B cell (primary cell): ENCODE measurements around the gene PPWD1. TPM values are rescaled to one million over a fixed set of nuclear protein-coding genes. Genes with fewer than 3 reads are reported as not detected.
"Not testable (repeated sequence)": the region's sequence is repeated elsewhere in the genome, so short reads cannot be mapped to it uniquely, and the experiment has no call there.

Source experiments
- ATAC-seq: fragments of 200-7000 bp; cut with Tn5 transposase; one replicate; pipeline ENCODE4 v1.10.0; 2021; ENCODE audit warnings: low read depth, mild to moderate bottlenecking, moderate number of reproducible peaks, moderate library complexity
- CTCF ChIA-PET: fragments of 350-600 bp; sonication (Branson Sonifier 250); formaldehyde crosslinking; loops from one replicate; lab custom pipeline; 2021; ENCODE audit warnings: antibody characterized with exemption, inconsistent platforms; lab: Charles Lee
- POLR2A ChIA-PET: fragments of 350-600 bp; sonication (Branson Sonifier 250); formaldehyde crosslinking; loops from one replicate; lab custom pipeline; 2021; ENCODE audit warnings: antibody characterized with exemption; lab: Charles Lee
- DNase-seq: peaks from one replicate; pipeline ENCODE4 v3.0.0; 2013
- H2AFZ ChIP-seq: 2 replicates; pipeline ENCODE4 v1.6.1; 2012; ENCODE audit warnings: mild to moderate bottlenecking, low read depth, low read length; ENCODE audit not compliant: insufficient read depth, poor library complexity, severe bottlenecking
- H3K27ac ChIP-seq, 2 donors: 1 replicate in 1 of 2; 2 replicates in 1 of 2; pipeline ENCODE4 v1.5.1; 2012 to 2013; ENCODE audit warnings: low read length in 2 of 2, mild to moderate bottlenecking in 2 of 2, moderate library complexity in 1 of 2
- H3K27me3 ChIP-seq, 4 experiments: fragments of 200-600 bp in 1 of 4; sonication (generic) in 1 of 4; replicated peaks in 1 of 4; 1 replicate in 2 of 4; 2 replicates in 2 of 4; pipeline versions ENCODE4 v1.6.1 to v1.7.0; 2013 to 2016; ENCODE audit warnings: low read length in 3 of 4, mild to moderate bottlenecking in 2 of 4, mixed read lengths in 1 of 4, moderate library complexity in 1 of 4; ENCODE audit not compliant: insufficient read depth in 4 of 4, control insufficient read depth in 3 of 4; ENCODE audit errors: control extremely low read depth in 1 of 4
- H3K36me3 ChIP-seq, 2 experiments: replicated peaks in 1 of 2; 1 replicate in 1 of 2; 2 replicates in 1 of 2; pipeline versions ENCODE4 v1.6.1 to v1.7.1; 2013; ENCODE audit warnings: low read length in 1 of 2; ENCODE audit not compliant: insufficient read depth in 2 of 2, control insufficient read depth in 1 of 2; ENCODE audit errors: control extremely low read depth in 1 of 2, extremely low read depth in 1 of 2
- H3K4me1 ChIP-seq, 2 donors: fragments of 200-600 bp in 1 of 2; sonication (generic) in 1 of 2; 1 replicate in 1 of 2; 2 replicates in 1 of 2; pipeline versions ENCODE4 v1.5.1 to v1.6.1; 2013 to 2017; ENCODE audit warnings: low read length in 2 of 2; ENCODE audit not compliant: control insufficient read depth in 2 of 2, insufficient read depth in 2 of 2
- H3K4me2 ChIP-seq: replicated peaks from 2 replicates; pipeline ENCODE3; 2012; ENCODE audit warnings: mild to moderate bottlenecking, low read depth, low read length; ENCODE audit not compliant: poor library complexity, severe bottlenecking
- H3K4me3 ChIP-seq, 5 experiments: fragments of 200-600 bp in 1 of 5; sonication (generic) in 1 of 5; 1 replicate in 3 of 5; 2 replicates in 2 of 5; pipeline versions ENCODE4 v1.5.1 to v1.7.0; 2011 to 2016; ENCODE audit warnings: low read length in 4 of 5, mild to moderate bottlenecking in 4 of 5, low read depth in 2 of 5, control low read depth in 1 of 5, moderate library complexity in 1 of 5; ENCODE audit not compliant: insufficient read depth in 1 of 5; ENCODE audit errors: control extremely low read depth in 1 of 5, extremely low read depth in 1 of 5
- H3K79me2 ChIP-seq: fragments of 200-600 bp; sonication (generic); one replicate; pipeline ENCODE4 v1.6.0; 2016; ENCODE audit warnings: low read length; ENCODE audit not compliant: control insufficient read depth, insufficient read depth
- H3K9ac ChIP-seq: fragments of 200-600 bp; sonication (generic); 2 replicates; pipeline ENCODE4 v1.6.1; 2017; ENCODE audit warnings: mild to moderate bottlenecking, low read length, moderate library complexity
- H3K9me3 ChIP-seq, 3 donors: one replicate each; pipeline versions ENCODE4 v1.6.1 to v1.7.1; 2013; ENCODE audit warnings: low read length in 2 of 3; ENCODE audit not compliant: control insufficient read depth in 2 of 3, insufficient read depth in 1 of 3; ENCODE audit errors: control extremely low read depth in 1 of 3
- H4K20me1 ChIP-seq: 2 replicates; pipeline ENCODE4 v1.6.0; 2012; ENCODE audit warnings: mild to moderate bottlenecking, low read length; ENCODE audit not compliant: insufficient read depth, control insufficient read depth, poor library complexity, severe bottlenecking
- H3K27ac Mint-ChIP-seq: one replicate; pipeline ENCODE4 v1.8.0; 2021; ENCODE audit warnings: mixed read lengths
- H3K27me3 Mint-ChIP-seq: one replicate; pipeline ENCODE4 v1.8.0; 2021; ENCODE audit warnings: mixed read lengths
- H3K4me1 Mint-ChIP-seq: one replicate; pipeline ENCODE4 v1.8.0; 2021; ENCODE audit warnings: mixed read lengths
- H3K4me3 Mint-ChIP-seq: one replicate; pipeline ENCODE4 v1.8.0; 2021; ENCODE audit warnings: mixed read lengths
- H3K9me3 Mint-ChIP-seq: one replicate; pipeline ENCODE4 v1.8.0; 2022; ENCODE audit warnings: mixed read lengths; ENCODE audit not compliant: insufficient read depth
- CTCF ChIP-seq: fragments of 200-600 bp; IDR thresholded peaks from one replicate; pipeline ENCODE4 v1.8.0; 2022; ENCODE audit warnings: antibody characterized with exemption, mild to moderate bottlenecking
- EZH2 ChIP-seq: IDR thresholded peaks from 2 replicates; pipeline ENCODE4 v1.6.1; 2012; ENCODE audit warnings: borderline replicate concordance, low read depth, mild to moderate bottlenecking, moderate library complexity, low read length; ENCODE audit not compliant: insufficient read depth, poor library complexity, severe bottlenecking
- WGBS: methylation state at CpG from one replicate; pipeline ENCODE4 v1.1.5; 2013; ENCODE audit warnings: missing lambda C conversion rate; ENCODE audit not compliant: insufficient coverage; 5-methylcytosine and 5-hydroxymethylcytosine counted together
- intact Hi-C: fragments of 100-400 bp; cut with micrococcal nuclease; formaldehyde crosslinking; loops from one replicate; pipeline ENCODE4 v1.10.0; 2022
- polyA plus RNA-seq: library from polyadenylated mRNA; depleted of rRNA; stranded (reverse); fragments of >200 nt; gene quantifications from 2 replicates; pipeline ENCODE4 v1.2.3, GENCODE V29; 2012
- total RNA-seq, 2 donors: library from RNA; stranded (reverse); fragments of 120-200 nt in 1 of 2; gene quantifications; 1 replicate in 1 of 2; 2 replicates in 1 of 2; pipeline versions ENCODE4 v1.2.3 to v1.2.4, GENCODE V29; 2013 to 2022

PPWD1 gene
- total and polyA plus RNA-seq, 2 donors (not counting 1 experiment from before 2014, with no cell fraction given) = 17.7 to 91.0 TPM

DNA sequence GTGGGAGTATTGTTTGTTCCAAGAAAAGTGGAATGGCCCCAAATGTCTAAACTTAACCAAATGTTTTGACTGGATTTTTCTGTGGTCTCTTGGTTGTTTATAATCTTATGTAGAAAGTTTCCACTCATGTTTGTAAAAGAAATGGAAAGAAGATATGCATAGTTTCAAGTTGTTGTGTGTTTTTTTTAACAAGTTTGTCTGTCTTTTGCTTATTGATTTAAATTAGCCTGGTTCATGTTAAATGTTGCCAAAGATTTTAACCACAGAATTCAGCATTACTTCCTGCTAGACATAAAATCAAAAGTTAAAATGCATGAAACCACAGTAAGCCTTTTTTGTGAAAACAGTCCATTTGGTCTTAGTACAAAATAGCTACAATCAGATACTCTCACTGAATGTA lies 14.0 kb downstream of the PPWD1 start:
- no peak overlapping the region for H3K27ac Mint-ChIP-seq
- no peak for ATAC-seq
- peaks cover 16% of the 10 kb centered on the region for H3K79me2 ChIP-seq
- no peak overlapping the region for H3K4me3 ChIP-seq
- no peak overlapping the region for H3K9ac ChIP-seq
- no peak overlapping the region for H3K4me2 ChIP-seq
- no peaks in the 10 kb centered on the region for H3K27me3 ChIP-seq
- H2AFZ ChIP-seq = no peak overlapping the region
- no peak overlapping the region for H3K4me3 Mint-ChIP-seq
- no peaks in the 10 kb centered on the region for H3K4me1 ChIP-seq
- H3K36me3 ChIP-seq = peaks cover 17 to 46% of the 10 kb centered on the region in 2 experiments
- no peak overlapping the region for H3K27ac ChIP-seq
- intact Hi-C loops = no loop called here
- peaks cover 2% of the 10 kb centered on the region for H3K4me1 Mint-ChIP-seq
- peaks cover 5% of the 10 kb centered on the region for H4K20me1 ChIP-seq
- no peaks in the 10 kb centered on the region for H3K9me3 ChIP-seq
- H3K27me3 Mint-ChIP-seq = no peaks in the 10 kb centered on the region
- no peaks in the 10 kb centered on the region for H3K9me3 Mint-ChIP-seq
- CTCF ChIA-PET = no interaction called here
- POLR2A ChIA-PET = no interaction called here
- no peak for TF ChIP-seq EZH2
- TF ChIP-seq CTCF = no peak
- no peak for DNase-seq

GRCh38 chr5:65588694-65589093 lies 25.6 kb downstream of the PPWD1 start:
- Mint-ChIP-seq H3K4me3 (no peak overlapping the region), H3K27me3 (no peaks in the 10 kb centered on the region), H3K27ac (no peak overlapping the region), H3K9me3 (no peaks in the 10 kb centered on the region), H3K4me1 (no peaks in the 10 kb centered on the region)
- TF ChIP-seq CTCF (no peak), EZH2 (no peak)
- no peak overlapping the region for H2AFZ ChIP-seq
- H4K20me1 ChIP-seq = no peaks in the 10 kb centered on the region
- H3K9me3 ChIP-seq = no peaks in the 10 kb centered on the region
- no CpG with 5 or more reads among the region's 2 CpGs for WGBS
- no peak overlapping the region for H3K4me2 ChIP-seq
- ChIA-PET POLR2A (no interaction called here), CTCF (no interaction called here)
- H3K9ac ChIP-seq = no peak overlapping the region
- H3K4me3 ChIP-seq = no peak overlapping the region
- ATAC-seq (no peak), DNase-seq (no peak)
- no peak overlapping the region for H3K27ac ChIP-seq
- no peaks in the 10 kb centered on the region for H3K79me2 ChIP-seq
- H3K4me1 ChIP-seq = no peaks in the 10 kb centered on the region
- H3K36me3 ChIP-seq = peaks cover 24 to 69% of the 10 kb centered on the region in 2 experiments
- intact Hi-C loops = no loop called here
- H3K27me3 ChIP-seq = no peaks in the 10 kb centered on the region

DNA sequence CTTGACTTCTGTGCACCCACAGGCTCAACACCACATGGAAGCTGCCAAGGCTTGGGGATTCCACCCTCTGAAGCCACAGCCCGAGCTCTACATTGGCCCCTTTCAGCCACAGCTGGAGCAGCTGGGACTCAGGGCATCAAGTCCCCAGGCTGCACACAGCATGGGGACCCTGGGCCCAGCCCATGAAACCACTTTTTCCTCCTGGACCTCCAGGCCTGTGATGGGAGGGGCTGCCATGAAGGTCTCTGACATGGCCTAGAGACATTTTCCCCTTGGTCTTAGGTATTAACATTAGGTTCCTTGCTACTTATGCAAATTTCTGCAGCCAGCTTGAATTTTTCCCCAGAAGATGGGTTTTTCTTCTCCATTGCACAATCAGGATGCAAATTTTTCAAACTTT lies 38.7 kb downstream of the PPWD1 start:
- intact Hi-C loops, H3K27me3 Mint-ChIP-seq, H3K27ac ChIP-seq, H3K27me3 ChIP-seq, H3K9me3 ChIP-seq, ATAC-seq, H3K27ac Mint-ChIP-seq, H4K20me1 ChIP-seq, H3K9me3 Mint-ChIP-seq, H3K4me3 Mint-ChIP-seq, H3K4me1 Mint-ChIP-seq, H2AFZ ChIP-seq, H3K4me3 ChIP-seq, H3K4me1 ChIP-seq, H3K9ac ChIP-seq, CTCF ChIA-PET, H3K4me2 ChIP-seq, DNase-seq, H3K79me2 ChIP-seq, POLR2A ChIA-PET: not testable (repeated sequence)
- H3K36me3 ChIP-seq = peaks cover 0 to 71% of the 10 kb centered on the region in 2 experiments
- 100% methylated on average over 1 of the region's 1 CpG for WGBS
